Stimulated activated CD4-positive, alpha-beta T cell treated with anti-CD3 and anti-CD28 coated beads, Interleukin-4, amount 100 ng/mL, for 1 hour (primary cell): ENCODE results near the gene VAMP4.
"Not testable (repeated sequence)": the region's sequence is repeated elsewhere in the genome, so short reads cannot be mapped to it uniquely, and the experiment has no call there.

Experiments
- DNase-seq: peaks from one replicate; pipeline ENCODE4 v3.0.0-alpha.2; 2020

The VAMP4 gene

GRCh38 chr1:171748651-171749050 is 6.8 kb upstream of the VAMP4 start:
- no peak for DNase-seq

DNA sequence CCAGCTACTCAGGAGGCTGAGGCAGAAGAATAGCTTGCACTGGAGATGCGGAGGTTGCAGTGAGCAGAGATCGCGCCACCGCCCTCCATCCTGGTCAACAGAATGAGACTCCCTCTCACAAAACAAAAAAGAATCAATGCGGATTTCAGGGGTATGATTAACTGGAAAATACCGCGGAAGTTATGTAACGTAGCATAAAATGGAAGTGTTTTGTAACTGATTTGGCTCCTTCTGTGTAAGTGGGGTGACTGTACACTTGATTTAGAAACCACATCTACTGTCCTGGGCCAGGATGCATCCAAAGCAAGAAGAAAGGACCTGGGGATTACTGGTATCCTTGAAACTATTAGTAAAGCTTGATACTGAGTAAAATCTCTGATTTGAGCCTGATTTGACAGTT is 3.1 kb upstream of the VAMP4 start:
- no peak for DNase-seq

DNA sequence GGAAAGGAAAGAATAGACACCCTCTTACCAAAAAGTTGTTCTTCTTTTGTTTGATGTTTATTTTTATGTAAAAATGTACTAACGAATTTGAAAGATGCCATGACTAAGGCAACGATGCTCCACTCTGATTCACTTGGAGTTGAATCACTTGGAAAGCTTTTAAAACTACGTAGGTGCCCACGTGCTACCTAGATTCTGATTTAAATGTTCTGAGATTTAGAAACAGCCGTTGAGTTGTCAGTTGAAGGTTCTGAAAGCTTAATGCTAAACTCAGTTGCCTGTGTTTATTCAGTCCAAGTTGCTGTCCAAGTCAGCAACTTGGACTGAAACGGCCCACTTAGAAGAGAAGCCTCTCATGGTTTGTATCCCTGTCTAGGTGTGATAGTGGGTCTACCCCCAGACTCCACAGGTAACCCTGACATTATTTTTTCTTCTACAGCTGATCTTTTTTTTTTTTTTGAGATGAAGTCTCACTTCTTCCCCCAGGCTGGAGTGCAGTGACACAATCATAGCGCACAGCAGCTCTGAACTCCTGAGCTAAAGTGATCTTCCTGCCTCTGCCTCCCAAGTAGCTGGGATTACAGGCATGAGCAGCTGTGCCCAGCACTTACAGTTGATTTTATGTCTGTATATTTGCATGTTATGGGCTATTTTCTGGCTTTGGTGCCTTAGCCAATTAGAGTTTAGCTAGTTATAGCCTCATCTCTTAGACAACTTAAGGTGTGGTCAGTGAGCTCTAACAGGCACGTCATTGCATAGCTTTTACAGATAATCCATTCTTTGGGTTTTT is 1.4 kb upstream of the VAMP4 start:
- DNase-seq, result no peak

DNA sequence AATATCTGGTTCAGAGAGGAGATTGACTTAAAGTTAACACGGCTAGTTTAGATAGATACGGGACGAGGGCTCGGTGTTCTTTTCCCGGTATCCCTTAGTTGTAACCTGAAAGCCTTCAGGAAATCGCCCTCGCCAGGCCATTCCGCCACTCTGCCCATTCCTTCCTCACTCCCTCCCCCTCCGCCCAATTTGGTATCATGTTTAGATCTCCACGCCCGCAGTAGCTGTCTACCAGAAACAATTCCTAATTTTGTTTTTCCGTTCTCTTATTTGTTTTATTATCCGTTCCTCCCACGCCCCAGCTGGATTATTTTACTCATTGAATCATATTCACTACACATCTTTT is 685 bp upstream of the VAMP4 start:
- peak; percentile 13 for DNase-seq

- peak; percentile 32 for DNase-seq
Measured at GRCh38 chr1:171740987-171741871, 636 bp downstream of the VAMP4 start.

GRCh38 chr1:171740356-171740863 is 1.5 kb downstream of the VAMP4 start:
- DNase-seq, result no peak

- no peak for DNase-seq
Measured at GRCh38 chr1:171739656-171740055, 2.2 kb downstream of the VAMP4 start.

GRCh38 chr1:171738911-171739310 is 3.0 kb downstream of the VAMP4 start:
- DNase-seq, result no peak

DNA sequence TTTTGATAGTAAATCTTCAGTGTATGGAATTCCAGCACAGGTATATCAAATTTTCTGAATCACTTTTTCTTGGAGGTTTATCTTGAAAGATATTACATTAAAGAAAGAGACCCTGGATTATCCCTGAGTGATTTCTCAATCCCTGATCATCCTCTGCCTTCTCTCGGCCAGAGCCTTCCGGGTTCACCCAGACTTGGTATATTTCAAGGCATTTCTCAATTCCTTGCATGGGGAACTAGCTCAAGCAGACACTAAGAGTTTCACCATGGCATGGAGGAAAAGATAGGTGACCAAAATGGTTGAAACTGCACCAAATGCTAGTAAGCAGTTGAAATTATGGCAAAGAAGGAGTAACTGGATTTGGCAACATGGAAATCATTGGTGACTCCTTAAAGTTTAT is 5.7 kb downstream of the VAMP4 start:
- no peak for DNase-seq

- no peak for DNase-seq
Measured at GRCh38 chr1:171730052-171730451, 11.8 kb downstream of the VAMP4 start.

DNA sequence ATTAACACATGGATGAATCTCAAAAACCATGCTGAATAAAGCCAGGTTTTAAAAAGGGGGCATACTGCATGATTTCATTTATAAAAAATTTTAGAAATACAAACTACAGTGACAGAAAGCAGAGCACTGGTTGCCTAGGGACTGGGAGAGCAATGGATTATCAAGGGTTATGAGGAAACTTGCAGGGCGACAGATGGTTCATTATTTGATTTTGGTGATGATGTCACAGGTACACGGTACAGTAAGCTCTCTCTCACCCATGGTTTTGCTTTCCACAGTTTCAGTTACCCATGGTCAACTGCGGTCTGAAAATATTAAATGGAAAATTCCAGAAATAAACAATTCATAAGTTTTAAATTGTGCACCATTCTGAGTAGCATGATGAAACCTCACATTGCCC is 14.1 kb downstream of the VAMP4 start:
- DNase-seq, result no peak

- DNase-seq, result not testable (repeated sequence)
Measured at GRCh38 chr1:171723180-171723579, 18.7 kb downstream of the VAMP4 start.

DNA sequence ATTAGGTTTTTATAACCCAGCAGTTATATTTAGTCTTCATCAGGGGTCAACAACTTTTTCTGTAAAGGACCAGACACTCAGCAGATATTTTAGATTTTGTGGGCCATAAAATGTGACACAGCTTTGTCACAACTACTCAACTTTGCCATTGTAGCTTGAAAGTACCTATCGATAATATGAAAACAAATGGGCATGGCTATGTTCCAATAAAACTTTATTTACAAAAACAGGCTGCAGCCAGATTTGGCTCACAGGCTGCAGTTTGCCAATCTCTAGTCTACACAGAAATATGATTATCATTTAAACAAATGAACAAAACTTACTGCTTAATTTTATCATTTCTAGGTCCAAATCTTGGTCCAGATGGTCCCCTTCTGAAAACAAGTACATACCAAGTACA is 23.0 kb downstream of the VAMP4 start:
- DNase-seq, result no peak

DNA sequence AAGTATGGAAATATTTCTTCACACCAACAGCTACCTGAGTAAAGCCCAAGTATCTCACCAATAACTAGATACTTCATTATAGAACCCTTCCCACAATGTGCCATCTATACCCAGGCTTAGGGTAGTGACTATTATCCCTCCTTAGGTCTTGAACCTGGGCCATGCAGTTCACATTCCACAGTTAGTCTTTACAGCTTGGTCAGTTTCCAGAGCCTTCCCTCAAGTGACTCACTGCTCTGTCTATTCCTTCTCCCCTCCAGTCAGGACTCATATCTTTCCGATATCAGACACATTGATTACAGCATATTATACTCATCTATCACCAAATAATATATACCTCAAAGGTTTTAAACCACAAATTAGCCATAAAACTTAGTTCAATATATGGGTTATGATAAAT is 23.6 kb downstream of the VAMP4 start:
- no peak for DNase-seq

DNA sequence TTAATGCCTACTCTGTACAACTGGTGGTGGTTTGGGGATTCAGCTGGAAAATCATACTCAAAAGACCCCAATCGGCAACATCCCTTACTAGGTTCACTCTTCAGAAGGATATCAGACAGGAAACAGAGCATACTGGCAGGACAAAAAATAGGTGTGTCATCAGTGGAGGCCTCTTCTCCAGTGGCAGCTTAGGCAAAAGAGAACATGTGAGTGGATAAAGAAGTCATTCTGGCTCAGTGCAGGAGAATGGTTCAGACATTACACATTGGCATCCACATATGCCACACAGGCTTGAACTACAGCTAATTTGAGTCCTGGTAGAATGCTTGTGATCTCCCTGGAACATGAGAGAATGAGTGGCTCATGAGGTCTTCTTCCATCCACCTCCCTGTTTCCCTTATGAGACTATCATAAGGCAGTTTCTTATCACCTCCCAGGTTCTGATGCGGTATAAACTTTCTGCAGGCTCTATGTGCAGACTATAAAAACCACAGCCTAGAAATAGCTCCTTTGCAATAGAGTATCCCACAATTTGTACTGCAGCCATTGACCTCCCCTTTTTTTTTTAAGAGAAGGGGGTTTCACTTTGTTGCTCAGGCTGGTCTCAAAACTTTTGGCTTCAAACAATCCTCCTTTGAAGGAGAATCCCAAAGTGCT is 24.7 kb downstream of the VAMP4 start:
- DNase-seq, result no peak

DNA sequence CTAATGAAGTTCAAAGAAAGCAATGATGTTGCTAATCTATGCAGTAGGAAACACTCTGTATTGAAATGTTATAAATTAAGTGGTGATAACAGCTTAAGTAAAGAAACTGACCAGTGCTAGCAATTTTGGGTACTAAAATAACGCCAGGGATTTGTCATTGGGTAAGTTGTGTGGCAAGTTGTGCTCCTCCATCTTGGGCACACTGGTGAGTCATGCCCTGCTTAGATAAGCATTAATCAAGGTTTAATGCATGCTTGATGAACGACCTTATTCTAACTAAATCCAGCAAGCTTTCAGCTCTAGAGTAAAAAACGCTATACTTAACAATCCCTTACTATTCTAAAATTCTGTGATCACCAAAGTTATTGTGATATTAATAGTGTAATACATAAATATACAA is 25.2 kb downstream of the VAMP4 start:
- DNase-seq, result no peak

GRCh38 chr1:171715813-171716251 is 26.0 kb downstream of the VAMP4 start:
- DNase-seq, result no peak

GRCh38 chr1:171712341-171712740 is 29.5 kb downstream of the VAMP4 start:
- no peak for DNase-seq

DNA sequence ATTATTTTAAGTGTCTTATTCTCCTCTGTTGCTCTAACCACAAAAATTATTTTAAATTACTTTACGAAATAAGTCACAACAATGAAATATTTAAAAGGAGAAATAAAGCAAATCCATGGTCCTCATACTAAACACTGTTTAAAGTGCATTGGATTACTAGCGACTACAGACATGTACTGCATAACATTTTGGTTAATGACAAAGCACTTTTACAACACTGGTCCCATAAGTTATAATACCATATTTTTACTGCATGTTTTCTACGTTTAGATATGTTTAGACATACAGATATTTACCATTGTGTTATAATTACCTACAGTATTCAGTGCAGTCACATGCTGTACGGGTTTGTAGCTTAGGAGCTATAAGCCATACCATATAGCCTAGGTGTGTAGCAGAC is 30.2 kb downstream of the VAMP4 start:
- no peak for DNase-seq

GRCh38 chr1:171707583-171707982 is 34.3 kb downstream of the VAMP4 start:
- no peak for DNase-seq

- no peak for DNase-seq
Measured at GRCh38 chr1:171702598-171702997, 39.3 kb downstream of the VAMP4 start.

DNA sequence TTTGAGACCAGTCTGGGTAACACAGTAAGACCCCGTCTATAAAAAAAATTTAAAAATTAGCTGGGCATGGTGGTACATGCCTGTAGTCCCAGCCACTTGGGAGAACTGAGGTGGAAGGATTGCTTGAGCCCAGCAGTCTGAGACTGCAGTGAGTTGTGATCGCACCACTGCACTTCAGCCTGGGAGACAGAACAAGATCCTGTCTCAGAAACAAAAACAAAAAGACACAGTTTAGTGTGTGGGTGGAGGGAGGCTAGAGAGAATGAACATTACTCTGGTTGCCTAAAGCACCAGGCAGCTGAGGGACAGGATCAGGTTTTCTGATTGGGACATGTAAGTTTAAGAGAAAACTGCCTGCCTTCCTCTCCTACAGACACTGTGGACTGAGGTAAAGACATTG is 42.3 kb downstream of the VAMP4 start:
- DNase-seq, result no peak

GRCh38 chr1:171695772-171696171 is 46.1 kb downstream of the VAMP4 start:
- not testable (repeated sequence) for DNase-seq
